HepG2 (cell line): ENCODE data around the gene TOB1. TPM values are rescaled to one million over a fixed set of nuclear protein-coding genes. Genes with fewer than 3 reads are reported as not detected.

Experiments
- BHLHE40 ChIP-seq: IDR thresholded peaks from 2 replicates; pipeline ENCODE4 v1.6.1; 2011; ENCODE audit warnings: low read length, improper control_type of control experiment
- CCDC6 ChIP-seq: sonication (generic); formaldehyde crosslinking; IDR thresholded peaks from 2 replicates; pipeline ENCODE4 v1.8.1; 2022; ENCODE audit warnings: mild to moderate bottlenecking, missing genetic modification reagents, moderate library complexity
- CSRNP2 ChIP-seq: sonication (generic); formaldehyde crosslinking; conservative IDR thresholded peaks from 2 replicates; pipeline ENCODE4 v1.8.0; 2022; ENCODE audit warnings: low read depth, missing genetic modification reagents
- EED ChIP-seq: sonication (generic); formaldehyde crosslinking; IDR thresholded peaks from 2 replicates; pipeline ENCODE4 v1.5.0; 2020; ENCODE audit warnings: mild to moderate bottlenecking, missing genetic modification reagents
- GPBP1L1 ChIP-seq: sonication (generic); formaldehyde crosslinking; IDR thresholded peaks from 2 replicates; pipeline ENCODE4 v1.5.0; 2020; ENCODE audit warnings: mild to moderate bottlenecking, missing genetic modification reagents
- HHEX ChIP-seq: IDR thresholded peaks from 2 replicates; pipeline ENCODE4 v1.6.1; 2016; ENCODE audit warnings: control low read depth
- HOXA3 ChIP-seq: sonication (generic); formaldehyde crosslinking; IDR thresholded peaks from 2 replicates; pipeline ENCODE4 v1.5.0; 2020; ENCODE audit warnings: missing genetic modification reagents
- HOXD1 ChIP-seq: sonication (generic); formaldehyde crosslinking; IDR thresholded peaks from 2 replicates; pipeline ENCODE4 v1.5.0; 2020; ENCODE audit warnings: missing genetic modification reagents
- KDM2A ChIP-seq: sonication (generic); formaldehyde crosslinking; IDR thresholded peaks from 2 replicates; pipeline ENCODE4 v1.4.0; 2020; ENCODE audit warnings: low read depth, missing genetic modification reagents, borderline replicate concordance
- MXD3 ChIP-seq: IDR thresholded peaks from 2 replicates; pipeline ENCODE4 v1.6.1; 2016; ENCODE audit warnings: mild to moderate bottlenecking, missing biosample characterization, missing genetic modification reagents
- RBFOX2 ChIP-seq: fragments of 200-400 bp; formaldehyde crosslinking; IDR thresholded peaks from 2 replicates; pipeline ENCODE4 v1.6.1; 2017; ENCODE audit warnings: low read depth, mild to moderate bottlenecking, low read length
- SMARCE1 ChIP-seq: fragments of 450-650 bp; IDR thresholded peaks from 2 replicates; pipeline ENCODE4 v1.6.1; 2017; ENCODE audit warnings: borderline replicate concordance
- SSRP1 ChIP-seq: IDR thresholded peaks from 2 replicates; pipeline ENCODE4 v1.6.1; 2016; ENCODE audit warnings: control low read depth
- TEAD2 ChIP-seq: sonication (generic); formaldehyde crosslinking; IDR thresholded peaks from 2 replicates; pipeline ENCODE4 v1.9.0; 2021; ENCODE audit warnings: missing genetic modification reagents
- THAP7 ChIP-seq: sonication (generic); formaldehyde crosslinking; IDR thresholded peaks from 2 replicates; pipeline ENCODE4 v1.8.1; 2023; ENCODE audit warnings: mild to moderate bottlenecking, missing genetic modification reagents
- ZBTB42 ChIP-seq: sonication (generic); formaldehyde crosslinking; IDR thresholded peaks from 2 replicates; pipeline ENCODE4 v1.5.0; 2020; ENCODE audit warnings: mild to moderate bottlenecking, missing genetic modification reagents
- ZNF501 ChIP-seq: sonication (generic); formaldehyde crosslinking; IDR thresholded peaks from 2 replicates; pipeline ENCODE4 v1.5.1; 2020; ENCODE audit warnings: mild to moderate bottlenecking, moderate library complexity, missing genetic modification reagents
- ZNF609 ChIP-seq: sonication (generic); formaldehyde crosslinking; IDR thresholded peaks from 2 replicates; pipeline ENCODE4 v1.4.0; 2020; ENCODE audit warnings: mild to moderate bottlenecking, missing genetic modification reagents, borderline replicate concordance
- ZNF749 ChIP-seq: sonication (generic); formaldehyde crosslinking; IDR thresholded peaks from 2 replicates; pipeline ENCODE4 v1.8.0; 2022; ENCODE audit warnings: mild to moderate bottlenecking, missing genetic modification reagents, moderate library complexity, borderline replicate concordance
- ZNF775 ChIP-seq: sonication (generic); formaldehyde crosslinking; IDR thresholded peaks from 2 replicates; pipeline ENCODE4 v1.4.0; 2020; ENCODE audit warnings: missing genetic modification reagents, mild to moderate bottlenecking, moderate library complexity, borderline replicate concordance
- ZSCAN20 ChIP-seq: sonication (generic); formaldehyde crosslinking; IDR thresholded peaks from 2 replicates; pipeline ENCODE4 v1.4.0; 2020; ENCODE audit warnings: missing genetic modification reagents, mild to moderate bottlenecking, borderline replicate concordance
- polyA plus RNA-seq, 8 experiments: library from polyadenylated mRNA; depleted of rRNA in 3 of 8; stranded (reverse) in 7 of 8; unstranded in 1 of 8; fragments of >200 nt; fragmentation: Illumina TruSeq in 4 of 8; extraction: Trizol in 4 of 8; gene quantifications; 2 replicates each; pipeline versions ENCODE4 v1.2.1 to v1.2.3, GENCODE V29; 2011 to 2016; ENCODE audit warnings: low read depth in 4 of 8, missing spikeins in 1 of 8, mixed read lengths in 1 of 8; ENCODE audit not compliant: insufficient read depth in 1 of 8
- total RNA-seq, 5 experiments: library from RNA; depleted of rRNA; stranded (reverse); fragments of >200 nt; fragmentation: Illumina TruSeq; extraction: Trizol; gene quantifications; 2 replicates each; pipeline ENCODE4 v1.2.3, GENCODE V29; 2016; ENCODE audit warnings: low read depth in 1 of 5

The TOB1 gene
- total and polyA plus RNA-seq, 2 of the 13 experiments (the other 11 are each of a cell fraction or from before 2014, with no cell fraction given) = 21.9 to 57.7 TPM

- TF ChIP-seq ZNF609 = no peak; the same call in 1 of the 2 replicates
- no peak for TF ChIP-seq EED (CRISPR knock-in tag)
- no peak for TF ChIP-seq SMARCE1
- TF ChIP-seq CCDC6 = peak; percentile 95
- TF ChIP-seq KDM2A (CRISPR knock-in tag) = peak; percentile 83
- peak; percentile 38; the same call in 1 of the 2 replicates for TF ChIP-seq HHEX (CRISPR knock-in tag)
- TF ChIP-seq THAP7 (CRISPR knock-in tag) = peak; percentile 27; the same call in 1 of the 2 replicates
- TF ChIP-seq ZNF749 (CRISPR knock-in tag) = 0 out of 2 replicates have a peak, but pooled peaks have one; percentile 35
- 0 out of 2 replicates have a peak, but pooled peaks have one; percentile 67 for TF ChIP-seq SSRP1
- TF ChIP-seq MXD3 = no peak
- TF ChIP-seq TEAD2 (CRISPR knock-in tag) = no peak
- TF ChIP-seq CSRNP2 (CRISPR knock-in tag) = no peak
- TF ChIP-seq ZSCAN20 (CRISPR knock-in tag) = no peak
- TF ChIP-seq HOXD1 (CRISPR knock-in tag) = no peak; the same call in 1 of the 2 replicates
- peak; percentile 88 for TF ChIP-seq HOXA3 (CRISPR knock-in tag)
- TF ChIP-seq RBFOX2 = peak; percentile 46
- TF ChIP-seq ZNF775 (CRISPR knock-in tag) = no peak
- 0 out of 2 replicates have a peak, but pooled peaks have one; percentile 28 for TF ChIP-seq BHLHE40
- TF ChIP-seq ZBTB42 (CRISPR knock-in tag) = no peak
- no peak for TF ChIP-seq ZNF501
- TF ChIP-seq GPBP1L1 (CRISPR knock-in tag) = no peak
Measured at GRCh38 chr17:50908860-50909764, 43.0 kb upstream of the TOB1 start (continued).
